Psoas muscle (tissue), 8 donors: ENCODE measurements around the gene NGFR. TPM values are rescaled to one million over a fixed set of nuclear protein-coding genes. Genes with fewer than 3 reads are reported as not detected.
"Not testable (repeated sequence)": the region's sequence is repeated elsewhere in the genome, so short reads cannot be mapped to it uniquely, and the experiment has no call there.

Experiments used
- ATAC-seq, 4 donors: fragments of 200-7000 bp; cut with Tn5 transposase; one replicate each; pipeline ENCODE4 v1.9.1; 2020; ENCODE audit warnings: moderate library complexity in 3 of 4, mild to moderate bottlenecking in 2 of 4
- DNase-seq, 2 donors: peaks; one replicate each; pipeline ENCODE4 v3.0.0-alpha.2; 2020
- H3K27ac ChIP-seq: fragments of 200-600 bp; one replicate; pipeline ENCODE4 v1.8.0; 2022
- H3K27me3 ChIP-seq, 3 donors: fragments of 200-600 bp in 1 of 3; one replicate each; pipeline versions ENCODE4 v1.6.1 to v1.8.0; 2013 to 2022; ENCODE audit warnings: low read length in 2 of 3, mild to moderate bottlenecking in 2 of 3, moderate library complexity in 1 of 3; ENCODE audit not compliant: insufficient read depth in 3 of 3
- H3K36me3 ChIP-seq, 2 donors: fragments of 200-600 bp in 1 of 2; one replicate each; pipeline versions ENCODE4 v1.6.1 to v1.8.0; 2013 to 2022; ENCODE audit warnings: low read depth in 1 of 2, mild to moderate bottlenecking in 1 of 2, moderate library complexity in 1 of 2; ENCODE audit not compliant: insufficient read depth in 1 of 2
- H3K4me1 ChIP-seq: fragments of 200-600 bp; one replicate; pipeline ENCODE4 v1.8.0; 2022
- H3K4me3 ChIP-seq: fragments of 200-600 bp; one replicate; pipeline ENCODE4 v1.8.0; 2022; ENCODE audit warnings: mild to moderate bottlenecking
- H3K9me3 ChIP-seq: fragments of 200-600 bp; one replicate; pipeline ENCODE4 v1.8.0; 2022
- WGBS, 3 donors: extraction: QIAGEN DNeasy Blood & Tissue Kit; methylation state at CpG; one replicate each; pipeline versions ENCODE4 v1.1.6 to v1.1.7; 2013; 5-methylcytosine and 5-hydroxymethylcytosine counted together
- intact Hi-C, 2 donors: fragments of 100-400 bp; cut with DNase I; formaldehyde crosslinking; loops; one replicate each; pipeline versions ENCODE4 v1.11.0 to v1.14.2; 2022
- polyA plus RNA-seq, 3 donors: library from polyadenylated mRNA; stranded (reverse); fragments of 200-250 nt; gene quantifications; one replicate each; pipeline ENCODE4 v1.2.3, GENCODE V29; 2013
- total RNA-seq, 4 donors: library from RNA; stranded (reverse); fragmentation: NEBNext Ultra II Directional in 2 of 4; extraction: Animal tissue kit (Norgen Biotek cat#: 25700) in 2 of 4; gene quantifications; one replicate each; pipeline versions ENCODE4 v1.2.1 to v1.2.4, GENCODE V29; 2021 to 2023
- TF ChIP-seq, protein P1 (sequence below): fragments of 200-600 bp; IDR thresholded peaks from one replicate; pipeline ENCODE4 v1.8.0; 2022; ENCODE audit warnings: antibody characterized with exemption
- donor health status: healthy with polysubstance abuse.
- donor health status: DM: no; HTN: no; CAD: no; lungs with moderate emphysema.
- donor health status: Bipolar disorder and iron deficiency.
- donor health status: healthy.
- donor health status: DM: yes; HTN: yes; CAD: no.
- donor health status: DM: no; HTN: no; CAD: no.
- donor health status: DM: no; HTN: no; CAD: no.
- donor health status: DM: yes; HTN: yes; CAD: no.

NGFR gene
- total and polyA plus RNA-seq, 7 donors = 0.74 to 13.5 (median 2.2) TPM

DNA sequence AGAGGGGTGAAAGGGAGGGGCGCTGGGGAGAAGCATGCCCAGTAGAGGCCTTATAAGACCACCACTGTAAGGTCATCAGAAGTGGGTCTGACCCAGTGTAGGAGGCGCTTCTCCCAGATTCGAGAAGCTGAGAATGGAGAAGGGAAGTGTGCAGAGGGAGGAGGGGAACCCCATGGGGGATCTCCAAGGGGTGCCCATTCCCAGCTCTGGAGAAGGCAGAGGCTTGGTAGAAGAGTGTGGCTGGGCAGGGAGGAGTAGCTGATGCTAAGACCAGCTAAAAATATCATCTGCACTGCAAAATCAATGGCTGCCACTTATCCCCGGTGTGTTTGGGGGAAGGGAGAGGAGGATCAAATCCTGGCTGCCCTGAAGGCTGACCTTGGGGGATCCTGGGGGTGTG lies 7.2 kb downstream of the NGFR start:
- TF ChIP-seq, protein P1, sequence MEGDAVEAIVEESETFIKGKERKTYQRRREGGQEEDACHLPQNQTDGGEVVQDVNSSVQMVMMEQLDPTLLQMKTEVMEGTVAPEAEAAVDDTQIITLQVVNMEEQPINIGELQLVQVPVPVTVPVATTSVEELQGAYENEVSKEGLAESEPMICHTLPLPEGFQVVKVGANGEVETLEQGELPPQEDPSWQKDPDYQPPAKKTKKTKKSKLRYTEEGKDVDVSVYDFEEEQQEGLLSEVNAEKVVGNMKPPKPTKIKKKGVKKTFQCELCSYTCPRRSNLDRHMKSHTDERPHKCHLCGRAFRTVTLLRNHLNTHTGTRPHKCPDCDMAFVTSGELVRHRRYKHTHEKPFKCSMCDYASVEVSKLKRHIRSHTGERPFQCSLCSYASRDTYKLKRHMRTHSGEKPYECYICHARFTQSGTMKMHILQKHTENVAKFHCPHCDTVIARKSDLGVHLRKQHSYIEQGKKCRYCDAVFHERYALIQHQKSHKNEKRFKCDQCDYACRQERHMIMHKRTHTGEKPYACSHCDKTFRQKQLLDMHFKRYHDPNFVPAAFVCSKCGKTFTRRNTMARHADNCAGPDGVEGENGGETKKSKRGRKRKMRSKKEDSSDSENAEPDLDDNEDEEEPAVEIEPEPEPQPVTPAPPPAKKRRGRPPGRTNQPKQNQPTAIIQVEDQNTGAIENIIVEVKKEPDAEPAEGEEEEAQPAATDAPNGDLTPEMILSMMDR = no peak
- peaks cover 7% of the 10 kb centered on the region for H3K4me1 ChIP-seq
- no peaks in the 10 kb centered on the region for H3K9me3 ChIP-seq
- H3K27me3 ChIP-seq = peaks cover 0 to 50% (median 4%) of the 10 kb centered on the region in 3 donors
- no peak overlapping the region for H3K4me3 ChIP-seq
- 64 to 77% (median 71%) methylated on average over 4 of the region's 4 CpGs for WGBS, 3 donors
- no peaks in the 10 kb centered on the region for H3K36me3 ChIP-seq
- intact Hi-C loops = no loop called here
- H3K27ac ChIP-seq = no peak overlapping the region
- DNase-seq = no peak
- no peak for ATAC-seq

DNA sequence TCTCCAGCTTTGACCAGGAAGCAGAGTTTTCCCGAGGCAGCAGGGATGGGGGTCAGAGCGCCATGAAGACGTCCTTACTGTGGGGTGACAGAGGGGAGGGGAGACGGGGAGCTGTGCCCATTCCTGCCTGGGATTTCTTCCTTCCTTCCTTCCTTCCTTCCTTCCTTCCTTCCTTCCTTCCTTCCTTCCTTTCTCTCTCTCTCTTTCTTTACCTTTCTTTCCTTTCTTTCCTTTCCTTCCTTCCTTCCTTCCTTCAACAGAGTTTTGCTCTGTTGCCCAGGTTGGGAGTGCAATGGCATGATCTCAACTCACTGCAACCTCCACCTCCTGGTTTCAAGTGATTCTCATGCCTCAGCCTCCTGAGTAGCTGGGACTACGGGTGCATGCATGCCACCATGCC lies 7.6 kb downstream of the NGFR start:
- DNase-seq, H3K27ac ChIP-seq, H3K9me3 ChIP-seq, ATAC-seq, H3K36me3 ChIP-seq, intact Hi-C loops, H3K4me1 ChIP-seq, H3K4me3 ChIP-seq: not testable (repeated sequence)
- H3K27me3 ChIP-seq = peaks cover 0 to 48% (median 4%) of the 10 kb centered on the region in 3 donors
- 56 to 75% (median 71%) methylated on average over 4 to 5 of the region's 5 CpGs for WGBS, 3 donors

DNA sequence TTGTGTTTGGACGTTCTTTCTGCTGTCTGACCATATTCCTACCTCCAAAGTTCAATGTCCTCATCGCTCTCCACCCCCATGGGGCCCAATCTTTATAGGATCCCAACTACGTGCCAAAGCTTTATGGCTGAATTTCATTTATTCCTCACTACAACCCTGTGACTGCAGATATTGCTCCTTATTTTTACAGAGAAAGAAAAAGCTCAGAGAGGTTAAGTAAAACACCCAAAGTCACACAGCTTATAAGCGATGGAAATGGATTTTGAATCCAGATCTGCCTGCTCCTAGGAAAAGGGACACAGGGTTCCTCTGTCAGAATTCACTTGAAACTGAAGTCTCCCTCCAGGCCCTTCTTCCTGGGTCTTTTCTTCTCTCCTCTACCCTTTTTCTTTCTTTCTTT lies 9.3 kb downstream of the NGFR start:
- intact Hi-C loops = no loop called here
- no peak for ATAC-seq
- TF ChIP-seq, protein P1 = no peak
- Histone ChIP-seq H3K27me3 (peaks cover 0 to 40% (median 5%) of the 10 kb centered on the region in 3 donors), H3K27ac (no peak overlapping the region), H3K4me1 (no peaks in the 10 kb centered on the region), H3K9me3 (no peaks in the 10 kb centered on the region), H3K4me3 (no peak overlapping the region), H3K36me3 (no peaks in the 10 kb centered on the region)
- DNase-seq = no peak
- 86 to 91% (median 87%) methylated on average over 4 of the region's 4 CpGs for WGBS, 3 donors

DNA sequence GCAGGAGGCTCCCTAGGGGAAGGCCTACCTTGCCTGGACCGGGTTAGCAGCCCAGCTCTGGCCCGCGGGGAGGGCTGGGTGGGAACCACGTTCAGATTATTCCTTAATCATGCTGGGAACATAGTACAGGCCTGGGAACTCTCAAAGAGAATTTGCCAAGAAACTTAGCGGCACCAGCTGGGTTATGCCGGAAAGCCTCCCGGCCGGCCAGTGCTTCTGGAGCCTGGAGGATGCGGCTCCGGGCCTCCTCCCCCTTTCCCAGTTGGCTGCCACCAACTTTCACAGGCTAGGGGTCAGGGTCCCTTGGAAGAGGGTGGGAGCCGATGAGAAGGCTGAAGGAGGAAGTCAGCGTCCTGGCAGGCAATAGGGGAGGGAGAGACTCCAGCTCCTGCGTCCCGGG lies 10.8 kb downstream of the NGFR start:
- Histone ChIP-seq H3K27me3 (peaks cover 0 to 25% (median 7%) of the 10 kb centered on the region in 3 donors), H3K4me1 (no peaks in the 10 kb centered on the region)

DNA sequence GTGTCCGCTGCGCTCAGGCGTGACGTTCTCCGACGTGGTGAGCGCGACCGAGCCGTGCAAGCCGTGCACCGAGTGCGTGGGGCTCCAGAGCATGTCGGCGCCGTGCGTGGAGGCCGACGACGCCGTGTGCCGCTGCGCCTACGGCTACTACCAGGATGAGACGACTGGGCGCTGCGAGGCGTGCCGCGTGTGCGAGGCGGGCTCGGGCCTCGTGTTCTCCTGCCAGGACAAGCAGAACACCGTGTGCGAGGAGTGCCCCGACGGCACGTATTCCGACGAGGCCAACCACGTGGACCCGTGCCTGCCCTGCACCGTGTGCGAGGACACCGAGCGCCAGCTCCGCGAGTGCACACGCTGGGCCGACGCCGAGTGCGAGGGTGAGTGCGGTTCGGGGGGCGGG lies 11.2 kb downstream of the NGFR start:
- 89 to 96% (median 94%) methylated on average over 53 to 57 of the region's 57 CpGs for WGBS, 3 donors
- no peak for DNase-seq
- TF ChIP-seq, protein P1 = no peak
- no peak for ATAC-seq
- Histone ChIP-seq H3K36me3 (no peaks in the 10 kb centered on the region), H3K27ac (no peak overlapping the region), H3K4me3 (no peak overlapping the region), H3K9me3 (no peaks in the 10 kb centered on the region), H3K27me3 (peaks cover 0 to 21% (median 7%) of the 10 kb centered on the region in 3 donors), H3K4me1 (no peaks in the 10 kb centered on the region)
- intact Hi-C loops = no loop called here

More for the DNA sequence above, 10.8 kb downstream of the NGFR start:
- no peak overlapping the region for H3K27ac ChIP-seq
- H3K36me3 ChIP-seq = no peaks in the 10 kb centered on the region
- TF ChIP-seq, protein P1 = no peak
- H3K4me3 ChIP-seq = no peak overlapping the region
- intact Hi-C loops = no loop called here
- ATAC-seq (no peak), DNase-seq (peak in 1 of 2 donors; percentile 22)
- WGBS, 3 donors = 58 to 78% (median 70%) methylated on average over 14 of the region's 14 CpGs
- H3K9me3 ChIP-seq = no peaks in the 10 kb centered on the region
